Globus pallidus (tissue), 1 donor: ENCODE data around the gene ZFP36L1.

Experiments
- DNase-seq: peaks from one replicate; pipeline ENCODE4 v3.0.0-alpha.2; 2015; ENCODE audit warnings: low spot score

Gene ZFP36L1

GRCh38 chr14:68738559-68738958, 54.3 kb downstream of the ZFP36L1 start:
- no peak for DNase-seq
